Gastrocnemius medialis (tissue), 4 donors: ENCODE measurements around the gene MRM2.

ENCODE experiments used
- CTCF ChIP-seq, 5 experiments: fragments of 450-650 bp in 3 of 5; fragments of 200-600 bp in 2 of 5; sonication (generic) in 2 of 5; IDR thresholded peaks in 4 of 5; conservative IDR thresholded peaks in 1 of 5; 1 replicate in 4 of 5; 2 replicates in 1 of 5; pipeline ENCODE4 v1.5.1; 2016 to 2019; ENCODE audit warnings: antibody characterized with exemption in 5 of 5, mild to moderate bottlenecking in 3 of 5, moderate library complexity in 3 of 5
- POLR2A ChIP-seq, 2 donors: fragments of 450-650 bp; IDR thresholded peaks; one replicate each; pipeline ENCODE4 v1.6.1; 2017; ENCODE audit warnings: antibody characterized with exemption in 2 of 2, mild to moderate bottlenecking in 2 of 2, moderate library complexity in 2 of 2

- TF ChIP-seq CTCF (IDR thresholded peaks at IDR 0.05 in 4 of 5, conservative IDR thresholded peaks at IDR 0.05 in 1 of 5), result peak in 2 of 5 experiments; percentile 27 to 46
- TF ChIP-seq POLR2A (IDR thresholded peaks at IDR 0.05), result no peak
Observed at GRCh38 chr7:2247141-2247995, 5.4 kb upstream of the MRM2 start.
